ENCODE results near the gene LRIT1.

Gene LRIT1

DNA sequence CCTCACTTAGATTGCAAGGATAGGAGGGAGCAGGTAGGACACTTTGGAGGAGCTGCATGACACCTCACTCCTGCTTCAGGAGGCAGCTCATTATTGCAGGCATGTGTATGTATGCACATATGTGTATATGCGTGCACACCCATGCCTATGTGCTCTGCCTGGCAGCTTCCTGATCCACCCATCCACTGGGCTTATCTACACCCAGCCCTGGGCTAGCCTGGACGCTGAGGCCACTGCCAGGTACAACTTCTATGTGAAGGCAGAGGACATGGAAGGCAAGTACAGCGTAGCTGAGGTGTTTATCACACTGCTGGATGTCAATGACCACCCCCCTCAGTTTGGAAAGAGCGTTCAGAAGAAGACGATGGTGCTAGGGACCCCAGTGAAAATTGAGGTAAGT, 29.3 kb downstream of the LRIT1 start:
- Histone ChIP-seq H3K4me2 (no peak overlapping the region), H3K9ac (no peak overlapping the region), H2AFZ (ENCODE audit: low read depth) (no peak overlapping the region), H3K36me3 (ENCODE audit: insufficient read depth) (no peaks in the 10 kb centered on the region), H3K27ac (no peak overlapping the region), H3K27me3 (ENCODE audit: insufficient read depth, low read depth) (no peaks in the 10 kb centered on the region), H3K4me3 (IDR thresholded peaks at IDR 0.05; ENCODE audit: insufficient read depth, low read depth, low read length) (no peak overlapping the region), H3K4me1 (ENCODE audit: low read depth, poor library complexity, severe bottlenecking) (no peaks in the 10 kb centered on the region), H3K79me2 (ENCODE audit: insufficient read depth, low read depth) (no peaks in the 10 kb centered on the region), H4K20me1 (ENCODE audit: insufficient read depth) (no peaks in the 10 kb centered on the region)
- TF ChIP-seq, protein P1, sequence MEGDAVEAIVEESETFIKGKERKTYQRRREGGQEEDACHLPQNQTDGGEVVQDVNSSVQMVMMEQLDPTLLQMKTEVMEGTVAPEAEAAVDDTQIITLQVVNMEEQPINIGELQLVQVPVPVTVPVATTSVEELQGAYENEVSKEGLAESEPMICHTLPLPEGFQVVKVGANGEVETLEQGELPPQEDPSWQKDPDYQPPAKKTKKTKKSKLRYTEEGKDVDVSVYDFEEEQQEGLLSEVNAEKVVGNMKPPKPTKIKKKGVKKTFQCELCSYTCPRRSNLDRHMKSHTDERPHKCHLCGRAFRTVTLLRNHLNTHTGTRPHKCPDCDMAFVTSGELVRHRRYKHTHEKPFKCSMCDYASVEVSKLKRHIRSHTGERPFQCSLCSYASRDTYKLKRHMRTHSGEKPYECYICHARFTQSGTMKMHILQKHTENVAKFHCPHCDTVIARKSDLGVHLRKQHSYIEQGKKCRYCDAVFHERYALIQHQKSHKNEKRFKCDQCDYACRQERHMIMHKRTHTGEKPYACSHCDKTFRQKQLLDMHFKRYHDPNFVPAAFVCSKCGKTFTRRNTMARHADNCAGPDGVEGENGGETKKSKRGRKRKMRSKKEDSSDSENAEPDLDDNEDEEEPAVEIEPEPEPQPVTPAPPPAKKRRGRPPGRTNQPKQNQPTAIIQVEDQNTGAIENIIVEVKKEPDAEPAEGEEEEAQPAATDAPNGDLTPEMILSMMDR (conservative IDR thresholded peaks at IDR 0.05; ENCODE audit: low read depth, low read length): no peak

DNA sequence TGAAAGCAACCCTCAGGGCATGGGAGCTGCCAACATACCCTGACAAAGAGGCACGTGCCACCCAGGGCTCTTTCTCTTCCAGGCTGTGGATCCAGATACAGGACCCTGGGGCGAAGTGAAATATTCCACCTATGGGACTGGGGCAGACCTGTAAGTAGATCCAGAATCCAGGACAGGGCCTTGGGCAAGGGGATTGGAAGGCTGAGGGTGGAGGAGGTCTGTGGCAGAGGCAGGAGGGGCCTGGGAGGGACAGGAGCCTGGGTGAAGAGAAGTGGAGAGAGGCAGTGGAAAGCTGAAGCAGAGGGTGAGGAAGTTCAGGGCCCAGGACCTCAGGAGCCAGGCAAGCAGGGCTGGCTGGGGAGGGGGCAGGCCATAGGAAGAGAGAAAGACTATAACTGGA, 29.8 kb downstream of the LRIT1 start:
- TF ChIP-seq, protein P1 (conservative IDR thresholded peaks at IDR 0.05; ENCODE audit: low read depth, low read length): no peak
- Histone ChIP-seq H3K79me2 (ENCODE audit: insufficient read depth, low read depth) (no peaks in the 10 kb centered on the region), H4K20me1 (ENCODE audit: insufficient read depth) (no peaks in the 10 kb centered on the region), H3K4me3 (IDR thresholded peaks at IDR 0.05; ENCODE audit: insufficient read depth, low read depth, low read length) (no peak overlapping the region), H3K27me3 (ENCODE audit: insufficient read depth, low read depth) (no peaks in the 10 kb centered on the region), H3K4me2 (no peak overlapping the region), H3K9ac (no peak overlapping the region), H2AFZ (ENCODE audit: low read depth) (no peak overlapping the region), H3K4me1 (ENCODE audit: low read depth, poor library complexity, severe bottlenecking) (no peaks in the 10 kb centered on the region), H3K36me3 (ENCODE audit: insufficient read depth) (no peaks in the 10 kb centered on the region), H3K27ac (no peak overlapping the region)

DNA sequence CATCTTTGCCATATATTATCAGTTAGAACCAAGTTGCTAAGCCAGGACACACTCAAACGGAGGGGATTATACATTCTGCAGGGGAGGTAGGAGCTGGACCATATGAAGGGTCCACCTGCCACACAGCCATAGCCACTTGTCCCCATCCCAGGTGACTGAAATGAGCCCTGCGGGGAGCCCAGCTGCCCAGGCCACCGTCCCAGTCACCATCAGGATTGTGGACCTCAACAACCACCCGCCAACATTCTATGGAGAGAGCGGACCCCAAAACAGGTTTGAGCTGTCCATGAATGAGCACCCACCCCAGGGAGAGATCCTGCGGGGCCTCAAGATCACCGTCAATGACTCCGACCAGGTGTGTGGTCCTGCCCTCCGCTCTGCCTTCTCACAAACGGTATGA, 33.3 kb downstream of the LRIT1 start:
- Histone ChIP-seq H3K27ac (no peak overlapping the region), H3K79me2 (ENCODE audit: insufficient read depth, low read depth) (no peaks in the 10 kb centered on the region), H2AFZ (ENCODE audit: low read depth) (no peak overlapping the region), H3K4me1 (ENCODE audit: low read depth, poor library complexity, severe bottlenecking) (no peaks in the 10 kb centered on the region), H3K36me3 (ENCODE audit: insufficient read depth) (no peaks in the 10 kb centered on the region), H3K27me3 (ENCODE audit: insufficient read depth, low read depth) (no peaks in the 10 kb centered on the region), H3K4me2 (no peak overlapping the region), H3K4me3 (IDR thresholded peaks at IDR 0.05; ENCODE audit: insufficient read depth, low read depth, low read length) (no peak overlapping the region), H3K9ac (no peak overlapping the region), H4K20me1 (ENCODE audit: insufficient read depth) (no peaks in the 10 kb centered on the region)
- TF ChIP-seq, protein P1 (conservative IDR thresholded peaks at IDR 0.05; ENCODE audit: low read depth, low read length): no peak

DNA sequence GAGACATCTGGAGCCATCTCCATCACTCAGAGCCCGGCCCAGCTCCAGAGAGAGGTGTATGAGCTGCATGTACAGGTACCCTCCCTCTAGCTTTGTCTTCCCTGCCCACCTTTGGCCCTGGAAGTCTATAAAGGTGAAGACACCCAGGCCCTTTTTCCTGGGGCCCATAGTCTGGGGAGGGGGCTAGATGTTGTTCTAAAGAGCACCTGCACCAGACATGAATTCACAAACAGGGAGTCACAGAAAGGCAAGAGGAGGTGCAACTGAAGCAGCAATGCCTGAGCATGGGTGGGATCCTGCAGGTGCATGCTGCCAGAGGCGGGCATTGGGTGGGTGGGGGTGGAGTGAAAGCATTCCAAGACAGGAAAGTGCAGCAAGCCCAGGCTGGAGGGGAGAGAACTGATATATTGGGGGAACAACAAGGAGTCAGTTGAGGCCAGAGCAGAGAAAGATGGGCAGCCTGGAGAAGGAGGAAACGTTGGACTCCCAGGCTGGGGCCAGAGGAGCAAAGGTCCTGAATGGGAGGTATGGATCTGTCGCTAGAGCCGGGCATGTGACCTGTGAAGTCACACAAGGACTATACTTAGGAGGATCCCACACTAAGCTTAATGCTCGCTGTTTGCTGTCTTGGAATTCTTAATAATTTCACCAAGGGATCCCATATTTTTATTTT, 35.4 kb downstream of the LRIT1 start:
- Histone ChIP-seq H3K36me3 (ENCODE audit: insufficient read depth) (no peaks in the 10 kb centered on the region), H3K27me3 (ENCODE audit: insufficient read depth, low read depth) (no peaks in the 10 kb centered on the region), H3K27ac (no peak overlapping the region), H3K79me2 (ENCODE audit: insufficient read depth, low read depth) (no peaks in the 10 kb centered on the region), H3K4me2 (no peak overlapping the region), H3K4me1 (ENCODE audit: low read depth, poor library complexity, severe bottlenecking) (no peaks in the 10 kb centered on the region), H2AFZ (ENCODE audit: low read depth) (no peak overlapping the region), H4K20me1 (ENCODE audit: insufficient read depth) (no peaks in the 10 kb centered on the region), H3K9ac (no peak overlapping the region), H3K4me3 (IDR thresholded peaks at IDR 0.05; ENCODE audit: insufficient read depth, low read depth, low read length) (no peak overlapping the region)
- TF ChIP-seq, protein P1 (conservative IDR thresholded peaks at IDR 0.05; ENCODE audit: low read depth, low read length): 0 out of 2 replicates have a peak, but pooled peaks have one; percentile 11

Measured in KMS-11 (cell line).